Cardiac fibroblast (primary cell): ENCODE measurements around the gene PEPD.
A peak's percentile ranks its signal among the peaks of the same experiment; 100 is the strongest.

Experiments used
- DNase-seq, 2 donors: peaks; one replicate each; pipeline versions ENCODE4 v3.0.0 to v3.0.0-alpha.2; 2010; ENCODE audit warnings: low read depth in 2 of 2
- H3K4me3 ChIP-seq, 2 donors: replicated peaks in 1 of 2; 1 replicate in 1 of 2; 2 replicates in 1 of 2; pipeline ENCODE4 v1.5.1; 2011; ENCODE audit warnings: low read depth in 2 of 2, low read length in 2 of 2, mild to moderate bottlenecking in 2 of 2, moderate library complexity in 1 of 2
- TF ChIP-seq, protein P1 (sequence below): IDR thresholded peaks from one replicate; pipeline ENCODE4 v1.5.1; 2011; ENCODE audit warnings: low read depth, mild to moderate bottlenecking, low read length, inconsistent platforms

PEPD gene

DNA sequence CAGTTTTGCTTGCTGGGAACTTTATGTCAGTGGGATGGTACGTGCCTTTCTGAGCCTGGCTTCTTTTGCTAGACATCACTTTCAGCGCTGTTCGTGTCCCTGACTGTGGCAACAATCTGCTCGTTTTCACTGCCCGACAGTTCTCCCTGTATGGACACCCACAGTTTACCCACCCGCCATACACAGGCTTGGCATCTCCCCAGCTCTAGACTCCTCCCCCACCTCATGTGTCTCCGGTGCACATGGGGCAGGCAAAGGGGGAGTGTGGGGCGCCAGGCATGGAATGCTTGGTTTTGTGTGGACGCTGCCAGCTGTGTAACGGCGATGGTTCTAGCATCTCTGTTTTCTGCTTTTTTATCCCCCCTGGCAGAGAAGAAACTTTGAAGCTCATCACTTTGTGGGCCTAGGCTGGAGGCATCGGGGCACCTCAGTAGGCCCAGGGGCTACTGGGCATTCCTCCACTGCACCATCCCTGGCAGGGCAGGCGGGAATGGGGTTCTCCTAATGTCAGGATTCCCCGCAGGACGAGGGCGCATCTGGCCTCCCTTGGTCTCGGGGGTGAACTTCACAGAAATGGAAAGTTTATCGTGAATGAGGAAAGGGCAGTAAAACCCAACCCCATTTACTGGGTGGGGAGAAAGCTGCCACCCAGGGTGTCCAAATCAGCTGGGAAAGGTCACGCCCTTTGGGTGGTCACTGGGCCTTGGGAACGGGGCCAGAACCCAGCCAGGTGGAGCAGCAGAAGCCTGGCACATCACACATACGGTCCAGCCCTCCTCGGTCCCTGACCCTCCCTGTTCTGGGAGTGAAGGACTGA is 87.3 kb downstream of the PEPD start:
- H3K4me3 ChIP-seq, result no peak overlapping the region
- TF ChIP-seq, protein P1, sequence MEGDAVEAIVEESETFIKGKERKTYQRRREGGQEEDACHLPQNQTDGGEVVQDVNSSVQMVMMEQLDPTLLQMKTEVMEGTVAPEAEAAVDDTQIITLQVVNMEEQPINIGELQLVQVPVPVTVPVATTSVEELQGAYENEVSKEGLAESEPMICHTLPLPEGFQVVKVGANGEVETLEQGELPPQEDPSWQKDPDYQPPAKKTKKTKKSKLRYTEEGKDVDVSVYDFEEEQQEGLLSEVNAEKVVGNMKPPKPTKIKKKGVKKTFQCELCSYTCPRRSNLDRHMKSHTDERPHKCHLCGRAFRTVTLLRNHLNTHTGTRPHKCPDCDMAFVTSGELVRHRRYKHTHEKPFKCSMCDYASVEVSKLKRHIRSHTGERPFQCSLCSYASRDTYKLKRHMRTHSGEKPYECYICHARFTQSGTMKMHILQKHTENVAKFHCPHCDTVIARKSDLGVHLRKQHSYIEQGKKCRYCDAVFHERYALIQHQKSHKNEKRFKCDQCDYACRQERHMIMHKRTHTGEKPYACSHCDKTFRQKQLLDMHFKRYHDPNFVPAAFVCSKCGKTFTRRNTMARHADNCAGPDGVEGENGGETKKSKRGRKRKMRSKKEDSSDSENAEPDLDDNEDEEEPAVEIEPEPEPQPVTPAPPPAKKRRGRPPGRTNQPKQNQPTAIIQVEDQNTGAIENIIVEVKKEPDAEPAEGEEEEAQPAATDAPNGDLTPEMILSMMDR, result no peak
- no peak for DNase-seq

DNA sequence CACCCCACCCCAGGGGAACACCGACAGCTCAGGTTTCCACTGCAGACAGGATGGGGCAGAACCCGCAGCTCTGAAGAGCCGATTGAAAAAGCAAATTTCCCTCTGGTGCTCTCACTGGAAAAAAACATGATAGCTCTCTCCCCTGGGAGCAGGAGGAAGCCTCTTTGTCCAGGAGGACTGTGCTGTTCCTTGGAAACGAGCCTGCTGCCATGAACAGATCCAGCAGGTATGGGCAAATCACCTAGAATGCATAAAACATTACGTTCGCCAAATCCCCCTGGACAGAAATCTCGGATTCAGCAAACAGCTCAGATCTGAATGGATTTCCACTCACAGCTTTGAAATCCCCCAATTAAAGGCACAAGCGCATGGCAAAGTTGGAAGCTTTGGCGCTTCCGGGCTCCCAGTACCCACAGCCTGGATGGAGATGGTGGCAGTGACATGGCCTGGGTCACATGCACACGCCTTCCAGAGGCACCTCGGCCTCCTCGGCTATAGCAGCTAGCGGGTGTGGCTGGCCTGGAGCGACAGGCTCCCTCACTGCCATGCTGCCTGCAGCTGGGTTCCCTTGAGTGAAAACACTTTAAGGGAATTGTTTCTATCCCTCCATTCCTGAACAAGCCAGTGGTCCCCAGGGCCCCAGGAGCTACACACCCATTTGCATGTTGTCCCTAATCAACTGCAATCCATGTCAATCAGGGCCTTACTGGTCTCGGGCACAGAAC is 89.0 kb downstream of the PEPD start:
- TF ChIP-seq, protein P1, result no peak
- H3K4me3 ChIP-seq, result no peak overlapping the region

DNA sequence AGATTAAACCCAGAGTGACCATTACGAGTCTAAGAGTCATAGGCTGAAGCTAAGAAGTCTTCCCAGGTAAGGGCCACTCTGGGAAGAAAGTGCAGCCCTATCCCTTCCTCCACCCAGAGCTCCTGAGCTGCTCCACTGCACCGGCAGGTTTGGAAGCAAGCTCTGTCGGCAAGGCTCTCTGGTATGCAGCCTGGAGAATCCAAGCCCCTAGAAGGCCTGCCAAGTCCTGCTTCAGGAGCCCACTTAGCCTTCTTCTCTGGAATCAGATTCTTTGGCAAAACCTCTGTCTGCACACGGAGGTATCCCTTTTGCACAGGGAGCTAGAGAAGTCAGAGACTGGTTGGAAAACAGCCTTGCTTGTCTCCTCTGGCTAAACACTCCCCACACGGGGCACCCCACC is 89.6 kb downstream of the PEPD start:
- no peak overlapping the region for H3K4me3 ChIP-seq
- TF ChIP-seq, protein P1, result no peak
- no peak for DNase-seq

More for the DNA sequence above, 89.0 kb downstream of the PEPD start:
- DNase-seq, result no peak

DNA sequence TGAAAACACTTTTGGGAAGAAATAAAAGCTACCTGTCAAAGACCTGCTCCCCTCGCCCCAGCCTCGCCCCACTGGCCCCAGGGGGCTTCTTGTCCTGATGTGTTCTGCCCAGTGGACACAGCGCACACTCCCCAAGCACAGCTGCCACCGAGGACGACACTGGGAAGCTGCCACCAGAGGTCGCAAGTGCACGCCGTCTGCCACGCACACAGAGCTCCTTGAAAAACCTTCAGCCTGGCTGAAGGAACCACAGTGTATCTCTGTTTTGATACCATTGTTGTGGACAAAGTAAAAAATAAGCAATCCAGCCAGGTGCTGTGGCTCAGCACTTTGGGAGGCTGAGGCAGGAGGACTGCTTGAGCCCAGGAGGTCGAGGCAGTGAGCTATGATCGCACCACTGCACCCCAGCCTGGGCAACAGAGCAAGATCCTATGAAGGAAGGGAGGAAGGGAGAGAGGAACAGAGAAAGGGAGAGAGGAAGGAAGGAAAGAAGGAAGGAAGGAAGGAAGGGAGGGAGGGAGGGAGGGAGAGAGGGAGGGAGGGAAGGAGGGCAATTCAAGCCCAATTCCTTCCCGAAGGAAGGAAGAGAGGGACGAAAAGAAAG is 90.8 kb downstream of the PEPD start:
- peak; percentile 70 to 73 for DNase-seq
- H3K4me3 ChIP-seq, result no peak overlapping the region
- TF ChIP-seq, protein P1, result peak; percentile 88

DNA sequence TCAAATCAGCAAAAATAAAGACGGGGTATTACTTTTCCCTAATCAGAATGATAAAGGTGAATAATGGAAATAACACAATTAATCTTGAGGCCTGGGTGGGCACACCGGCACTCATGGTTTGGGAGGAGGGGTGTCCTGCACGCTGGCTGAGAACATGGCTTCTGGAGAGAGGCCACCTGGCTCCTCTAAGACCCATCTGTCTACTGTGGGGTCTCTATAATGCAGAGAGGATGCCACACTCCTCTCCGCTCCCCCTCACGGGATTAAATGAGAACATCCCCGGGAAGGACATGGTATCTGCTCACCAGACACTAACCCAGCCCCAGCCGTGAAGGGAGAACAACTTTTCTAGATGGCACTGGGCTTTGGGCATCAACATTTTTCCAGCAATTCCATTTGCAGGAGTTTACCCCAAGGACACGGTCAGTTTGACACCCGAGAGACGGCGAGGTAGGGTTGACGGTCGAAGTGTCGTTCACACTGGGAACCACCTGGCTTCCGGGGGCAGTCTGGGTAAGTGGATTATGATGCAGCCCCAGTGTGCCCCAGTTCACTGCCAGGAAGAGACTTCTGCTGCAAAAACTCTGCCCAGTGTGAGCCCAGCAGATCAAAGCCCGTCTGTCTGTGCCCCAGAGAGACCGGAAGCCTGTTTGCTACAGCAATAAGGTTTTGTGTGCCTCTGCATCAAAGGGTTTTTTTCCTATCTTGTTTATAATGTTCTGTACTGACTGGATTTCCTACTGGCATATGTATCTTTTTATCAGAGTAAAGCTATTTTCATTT is 91.5 kb downstream of the PEPD start:
- no peak for DNase-seq
- TF ChIP-seq, protein P1, result no peak
- no peak overlapping the region for H3K4me3 ChIP-seq

DNA sequence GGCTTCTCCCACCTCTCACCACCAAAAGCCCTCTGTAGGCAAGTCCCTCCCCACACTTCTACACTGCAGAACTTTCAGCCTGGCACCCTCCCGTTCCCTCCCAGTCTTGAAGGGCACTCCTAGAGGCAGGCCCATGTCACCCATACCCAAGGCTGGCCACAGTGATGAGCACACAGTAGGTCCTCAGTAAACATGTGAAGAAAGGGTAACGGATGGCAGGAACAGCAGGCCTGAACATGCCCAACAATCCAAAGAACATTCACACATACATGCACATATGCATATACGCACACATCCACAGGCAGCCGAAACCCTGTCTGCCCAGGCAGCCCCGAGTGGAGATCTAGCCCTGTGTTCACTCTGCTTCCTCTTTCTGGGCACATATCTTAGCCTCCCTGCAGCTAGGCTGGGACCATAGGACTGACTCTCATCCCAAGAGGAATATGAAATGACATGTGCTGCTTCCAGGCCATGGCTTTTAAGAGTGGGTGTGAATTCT is 92.9 kb downstream of the PEPD start:
- TF ChIP-seq, protein P1, result no peak
- DNase-seq, result no peak
- H3K4me3 ChIP-seq, result no peak overlapping the region
